Stimulated activated CD8-positive, alpha-beta memory T cell treated with anti-CD3 and anti-CD28 coated beads, Interleukin-7, amount 100 ng/mL, for 48 hours (primary cell): ENCODE data around the gene NPRL2.
A peak's percentile ranks its signal among the peaks of the same experiment; 100 is the strongest.

ENCODE experiments used
- DNase-seq, 2 donors: peaks; one replicate each; pipeline ENCODE4 v3.0.0-alpha.2; 2020; ENCODE audit warnings: low read depth in 1 of 2; ENCODE audit errors: extremely low read depth in 1 of 2

NPRL2 gene

DNA sequence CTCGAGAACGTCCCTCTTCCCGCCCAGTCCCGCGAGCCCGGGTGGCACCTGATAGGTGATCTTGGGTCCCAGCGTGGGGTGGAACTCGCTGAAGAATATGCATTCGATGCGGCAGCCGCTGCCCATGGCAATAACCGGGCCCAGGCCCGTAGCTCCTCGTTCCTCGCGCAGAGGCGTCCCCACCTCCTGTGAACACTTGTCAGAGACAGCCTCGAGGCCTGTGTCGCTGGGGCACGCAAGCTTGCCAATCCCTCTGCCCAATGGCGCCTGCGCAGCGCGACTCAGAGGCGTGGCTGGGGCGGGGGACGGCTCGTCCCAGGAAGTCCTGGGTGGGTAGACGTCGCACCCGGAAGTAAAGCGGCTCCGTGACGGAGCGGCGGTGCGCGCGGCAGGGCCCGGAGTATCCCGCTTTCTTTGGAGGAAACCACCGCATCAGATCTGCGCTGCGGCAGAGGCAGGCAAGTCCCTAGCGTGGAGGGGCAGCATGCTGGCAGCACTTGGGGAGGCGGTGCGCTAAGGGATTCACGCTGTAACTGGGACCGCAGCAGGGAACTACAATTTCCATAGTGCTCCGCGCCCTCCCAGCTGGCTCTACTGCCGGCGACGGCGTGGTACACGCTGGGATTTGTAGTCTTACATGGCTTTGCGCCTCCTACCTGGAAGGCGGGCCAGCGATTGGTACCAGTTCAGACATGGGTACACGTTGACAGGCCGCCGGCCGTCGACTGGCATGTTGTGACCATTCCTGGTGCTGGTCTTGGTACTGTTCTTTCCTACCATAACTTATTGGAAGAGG, at the start of gene NPRL2, which contains the start of gene CYB561D2:
NPRL2 (minus strand) TSS at position 249 of the 796 bp plus-strand sequence; CDS start at position 126, 123 bp downstream.
CYB561D2 (plus strand) TSS at position 336 of the 796 bp plus-strand sequence. CDS start 572 bp downstream, outside the sequence.
- DNase-seq = peak; percentile 99

DNA sequence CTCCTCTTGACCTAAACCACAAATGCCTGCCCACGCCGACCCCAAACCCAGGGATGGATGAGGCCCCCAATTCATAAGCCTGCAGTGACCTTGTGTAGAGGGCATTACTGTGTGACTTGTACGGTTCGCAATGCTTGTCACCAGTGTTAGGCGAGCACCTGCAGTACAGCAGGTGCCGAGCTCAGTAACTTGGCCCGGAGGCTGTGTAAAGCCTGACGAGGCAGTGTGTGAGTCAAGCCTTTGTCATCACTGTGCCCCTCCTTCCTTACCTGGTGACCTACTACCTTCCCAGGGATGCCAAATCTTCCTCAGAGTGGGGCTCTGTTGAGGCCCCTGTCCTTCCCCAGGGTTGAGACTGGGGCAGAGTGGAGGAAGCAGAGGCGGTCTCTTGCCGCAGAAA, 45.9 kb upstream of the NPRL2 start:
- DNase-seq = no peak

DNA sequence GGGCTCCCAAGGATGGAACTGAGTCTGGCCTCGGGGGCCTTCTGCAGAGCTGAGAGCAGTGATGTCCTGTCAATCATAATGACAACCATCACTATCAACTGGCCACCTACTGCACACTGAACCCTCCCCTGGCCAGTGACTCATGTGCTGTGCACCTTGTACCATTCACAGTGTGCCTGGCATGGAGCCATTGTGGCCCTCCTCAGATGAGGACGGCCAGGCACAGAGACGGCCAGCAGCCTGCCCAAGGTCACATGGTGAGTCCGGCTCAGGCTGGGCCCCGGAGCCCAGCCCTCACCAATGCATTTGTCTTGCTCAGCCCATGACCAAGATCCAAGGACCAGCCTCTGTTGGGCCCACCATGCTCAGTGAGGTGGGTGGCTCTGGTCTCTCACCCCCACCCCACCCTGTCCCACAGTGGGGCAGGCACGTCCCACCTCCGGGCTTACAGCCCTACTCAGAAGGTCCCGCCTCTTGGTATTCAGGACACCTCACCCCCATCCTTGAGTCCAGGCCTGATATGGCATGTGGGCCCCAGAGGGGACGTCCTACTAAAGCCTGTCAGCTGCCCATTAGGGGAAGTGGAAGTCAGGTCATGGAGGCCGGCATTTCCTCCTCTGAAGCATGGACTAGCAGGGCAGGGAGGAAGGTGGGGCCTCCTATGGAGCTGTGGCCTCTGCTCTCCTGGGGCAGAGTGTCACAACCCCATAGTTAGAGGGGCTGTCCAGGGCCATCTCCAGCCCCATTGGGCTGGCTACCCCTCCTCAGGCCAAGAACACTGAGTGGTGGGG, 44.7 kb upstream of the NPRL2 start:
- DNase-seq = no peak

DNA sequence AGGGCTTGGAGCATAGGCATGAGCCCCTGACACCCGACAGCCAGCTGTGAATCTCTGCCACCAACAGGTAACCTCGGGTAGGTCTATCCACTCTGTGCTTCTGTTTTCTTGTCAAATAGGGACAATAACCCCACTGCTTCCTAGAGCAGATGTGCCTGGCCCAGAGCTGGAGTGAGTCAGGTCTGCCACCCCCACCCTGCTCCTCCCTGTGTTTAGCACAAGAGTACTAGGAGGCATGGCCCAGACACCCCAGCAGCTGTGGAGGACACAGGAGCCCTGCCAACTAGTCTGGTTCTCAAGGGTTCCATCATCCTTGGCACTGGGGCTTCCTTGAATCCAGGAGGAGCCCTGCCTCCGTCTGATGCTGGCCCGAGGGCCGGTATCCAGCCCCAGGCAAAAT, 42.5 kb upstream of the NPRL2 start:
- no peak for DNase-seq

DNA sequence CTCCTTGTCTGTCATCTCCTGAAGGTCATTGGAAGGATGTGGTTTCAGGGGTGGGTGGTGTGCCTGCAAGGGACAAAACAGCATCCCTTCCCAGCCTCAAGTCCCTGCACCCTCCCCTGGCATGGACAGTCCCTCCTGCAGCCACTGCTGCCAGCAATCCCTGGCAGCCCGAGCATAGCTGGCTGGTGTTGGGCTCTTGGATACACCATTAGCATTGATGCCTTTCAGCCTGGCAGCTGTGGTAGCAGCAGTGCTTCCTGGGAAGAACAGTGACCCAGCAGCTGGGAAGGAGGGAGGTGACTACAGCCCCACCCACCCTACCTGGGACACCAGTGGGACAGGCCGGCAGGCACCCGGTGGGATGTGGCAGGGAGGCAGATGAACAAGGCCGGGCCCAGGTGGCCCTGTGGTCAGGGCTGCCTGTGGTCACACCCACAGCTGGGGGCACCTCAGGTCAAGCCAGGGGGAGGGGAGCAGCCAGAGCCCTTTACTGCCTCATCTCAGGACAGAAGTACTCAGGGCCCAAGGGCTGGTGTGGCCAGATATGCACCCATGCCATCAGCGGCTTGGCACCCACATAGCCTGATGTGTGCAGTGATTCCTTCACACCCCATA, 41.6 kb upstream of the NPRL2 start:
- no peak for DNase-seq

DNA sequence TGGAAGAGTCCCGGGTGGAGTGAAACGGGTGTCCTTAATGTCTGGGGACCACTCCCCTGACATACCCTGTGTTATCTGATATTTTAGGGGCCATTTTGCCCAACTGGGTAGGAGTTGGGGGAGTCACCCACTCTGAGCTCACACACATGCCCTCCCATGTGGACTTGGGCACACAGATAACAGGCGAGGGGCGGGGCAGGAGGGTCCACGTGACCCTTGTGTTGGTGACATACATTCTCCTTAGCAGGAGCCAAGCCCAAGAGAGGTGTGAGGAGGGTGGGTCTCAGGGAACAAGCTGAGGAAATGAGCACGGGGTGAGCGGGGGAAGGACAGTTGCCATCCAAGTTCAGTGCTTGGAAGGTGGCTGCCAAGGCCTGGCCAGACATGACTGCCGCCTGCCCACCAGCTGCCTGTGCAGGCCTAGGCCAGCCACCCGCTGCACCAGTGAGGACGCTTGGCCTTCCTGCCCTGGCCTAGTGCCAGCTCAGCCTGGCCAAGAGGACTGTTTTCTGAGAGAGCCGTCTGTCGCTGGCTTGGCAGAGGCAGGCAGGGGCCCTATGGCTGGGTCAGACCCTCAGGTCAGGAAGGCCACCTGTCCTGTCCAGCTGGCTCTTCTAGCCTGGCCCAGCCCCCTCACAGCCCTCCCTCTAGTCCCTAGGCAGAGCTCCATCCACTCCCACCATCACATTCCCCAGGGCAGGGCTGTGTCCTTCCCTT, 40.1 kb upstream of the NPRL2 start:
- DNase-seq = no peak

GRCh38 chr3:50389414-50389767, 38.8 kb upstream of the NPRL2 start:
- DNase-seq = no peak

DNA sequence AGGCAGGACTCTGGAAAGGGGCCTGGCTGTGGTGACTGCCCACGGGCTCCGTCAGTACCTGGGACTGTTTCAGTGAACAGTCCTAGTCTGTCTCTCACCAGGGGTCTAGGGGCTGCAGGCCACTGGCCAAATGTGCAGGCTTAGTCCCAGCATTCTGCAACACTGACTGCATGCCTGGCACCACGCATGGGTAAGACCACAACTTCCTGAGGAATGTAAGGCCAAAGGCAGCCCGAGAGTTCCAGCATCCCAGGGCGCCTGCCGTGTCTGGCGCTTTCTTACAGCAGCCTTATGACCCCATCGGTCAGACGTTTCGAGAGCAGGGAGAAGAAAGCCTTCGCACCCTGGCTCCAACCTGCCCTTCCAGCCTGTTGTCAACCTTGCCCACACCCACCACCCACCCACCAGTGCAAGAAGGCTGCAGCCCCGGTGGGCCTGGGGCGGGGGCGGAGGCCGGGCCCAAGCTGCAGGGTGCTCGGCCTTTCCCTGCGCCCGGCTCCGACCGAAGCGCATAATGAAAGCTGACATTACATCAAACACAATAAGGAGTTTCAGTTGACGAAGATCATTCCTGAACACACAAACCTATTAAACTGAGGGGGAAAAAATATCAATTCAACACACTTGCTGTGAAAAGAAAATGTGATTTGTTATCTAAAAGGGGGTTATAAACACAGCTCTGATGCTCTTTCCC, 38.3 kb upstream of the NPRL2 start:
- DNase-seq = no peak

DNA sequence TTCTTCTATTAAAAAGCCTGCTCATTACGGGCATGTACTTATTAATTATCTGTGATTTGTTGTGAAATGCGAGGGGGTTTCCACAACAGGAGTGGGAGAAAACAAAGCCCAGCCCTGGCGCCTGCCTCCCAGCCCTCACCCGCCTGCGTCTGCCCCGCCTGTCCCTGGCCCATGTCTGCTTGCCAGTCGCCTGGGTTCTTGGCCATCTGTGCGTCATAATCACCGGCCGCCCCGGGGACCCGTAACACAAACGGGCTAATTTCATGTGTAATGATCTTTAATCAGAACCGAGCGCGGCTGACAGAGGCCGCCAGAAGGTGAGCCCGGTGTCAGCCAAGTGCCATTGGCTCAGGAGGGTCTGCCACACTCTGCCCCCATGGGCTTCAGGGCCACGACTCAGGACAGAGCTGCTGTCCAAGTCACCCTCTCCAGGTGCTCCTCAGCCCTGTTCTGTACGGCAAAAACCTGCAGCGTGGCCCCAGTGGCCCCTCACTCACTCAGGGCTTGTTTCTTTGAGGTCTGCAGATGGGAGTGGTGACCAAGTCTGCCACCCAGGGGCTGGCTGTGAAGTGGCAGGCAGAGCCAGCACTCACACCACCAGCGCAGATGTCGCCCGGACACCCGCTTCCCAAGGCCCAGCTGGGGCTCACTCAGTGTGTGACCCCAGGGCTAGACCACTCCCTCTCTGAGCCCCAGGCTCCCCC, 37.6 kb upstream of the NPRL2 start:
- DNase-seq = no peak

- DNase-seq = no peak
Observed at GRCh38 chr3:50385754-50386153, 35.2 kb upstream of the NPRL2 start.

- no peak for DNase-seq
Observed at GRCh38 chr3:50383750-50384149, 33.2 kb upstream of the NPRL2 start.

DNA sequence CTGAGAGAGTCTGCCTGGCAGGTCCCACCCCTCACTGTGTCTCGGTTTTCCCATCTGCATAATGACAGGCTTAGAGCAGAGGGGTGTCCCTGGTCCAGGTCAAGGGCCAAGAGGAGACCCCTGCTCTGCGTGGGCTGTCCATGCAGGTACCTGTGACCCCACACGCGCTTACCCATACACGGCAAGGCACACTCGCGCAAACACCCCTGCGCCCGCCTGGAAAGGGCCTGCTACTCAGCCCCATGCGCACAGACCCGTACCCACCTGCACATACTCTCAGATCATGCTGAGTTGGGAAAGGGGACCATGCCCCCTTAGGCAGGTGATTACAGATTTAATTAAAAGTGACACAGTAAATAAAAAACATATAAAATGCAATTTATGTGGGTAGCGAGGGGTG, 32.1 kb upstream of the NPRL2 start:
- DNase-seq = no peak

- DNase-seq = no peak
Observed at GRCh38 chr3:50381383-50381782, 30.8 kb upstream of the NPRL2 start.

DNA sequence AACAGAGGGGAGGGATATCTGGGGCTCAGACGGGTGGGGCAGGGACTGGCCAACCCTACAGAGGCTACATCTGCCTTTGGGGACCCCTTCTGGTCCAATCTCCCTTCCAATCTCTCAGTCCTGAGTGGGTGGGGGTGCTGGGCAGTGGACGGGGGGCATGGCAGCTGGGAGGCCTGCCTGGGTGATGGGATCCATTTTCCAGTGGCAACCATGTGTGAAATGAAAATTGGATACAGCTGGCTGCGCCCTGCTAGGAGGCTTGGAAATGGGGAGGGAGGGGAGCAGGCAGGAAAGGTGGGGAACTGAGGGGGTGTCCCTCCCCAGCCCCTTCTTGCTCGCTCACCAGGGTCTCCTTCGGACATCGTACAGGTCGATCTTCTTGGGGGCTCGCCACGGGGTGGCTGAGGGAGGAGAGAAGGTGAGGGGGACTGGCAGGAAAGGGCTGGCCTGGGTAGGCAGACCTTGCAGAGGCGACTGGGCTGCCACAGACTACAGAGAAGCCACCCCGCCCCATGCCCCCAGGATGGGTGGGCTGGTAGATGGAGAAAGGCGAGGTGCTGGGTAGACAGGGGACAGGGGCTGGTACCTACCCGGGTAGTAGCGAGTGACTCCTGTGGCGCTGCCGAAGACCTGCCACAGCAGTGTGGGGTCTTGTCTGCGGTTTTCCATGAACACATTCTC, 30.0 kb upstream of the NPRL2 start:
- no peak for DNase-seq

DNA sequence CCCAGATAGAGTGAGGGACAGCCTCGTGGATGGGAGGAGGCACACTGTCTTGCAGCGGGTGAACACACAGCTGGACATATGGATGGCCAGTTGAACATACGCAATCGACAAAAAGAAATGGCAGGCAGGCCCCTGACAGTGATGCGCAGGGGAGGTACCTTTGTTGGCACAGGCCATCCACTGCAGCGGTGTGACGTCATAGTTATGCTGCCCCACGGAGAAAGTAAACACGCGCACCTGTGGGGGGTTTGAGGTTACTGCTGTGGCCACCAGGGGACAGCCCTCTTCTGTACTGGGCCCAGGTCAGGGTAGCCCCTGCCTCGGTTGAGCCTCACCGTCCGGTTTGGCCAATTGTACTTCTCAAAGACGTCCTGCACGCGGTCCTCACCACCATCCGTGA, 28.2 kb upstream of the NPRL2 start:
- DNase-seq = no peak

DNA sequence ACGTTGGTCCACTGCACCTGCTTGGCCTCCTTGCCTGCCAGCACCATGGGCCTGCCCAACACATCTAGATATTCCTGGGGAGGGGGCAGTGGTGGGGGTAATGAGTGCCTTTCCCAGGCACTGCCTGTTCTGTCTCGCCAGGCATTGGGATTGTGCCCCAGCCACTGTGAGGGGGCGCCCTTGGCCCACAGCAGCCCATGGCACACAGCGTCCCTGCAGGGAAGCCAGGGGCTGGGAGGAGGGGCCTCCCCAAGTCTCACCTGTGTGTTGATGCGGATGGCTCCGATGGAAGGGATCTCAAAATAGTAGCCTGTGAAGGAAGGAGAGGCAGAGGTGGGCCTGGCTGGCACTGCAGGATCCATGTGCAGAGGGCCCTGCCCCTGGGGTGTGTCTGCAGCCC, 27.4 kb upstream of the NPRL2 start:
- no peak for DNase-seq

- DNase-seq = no peak
Observed at GRCh38 chr3:50375258-50375931, 24.8 kb upstream of the NPRL2 start.

DNA sequence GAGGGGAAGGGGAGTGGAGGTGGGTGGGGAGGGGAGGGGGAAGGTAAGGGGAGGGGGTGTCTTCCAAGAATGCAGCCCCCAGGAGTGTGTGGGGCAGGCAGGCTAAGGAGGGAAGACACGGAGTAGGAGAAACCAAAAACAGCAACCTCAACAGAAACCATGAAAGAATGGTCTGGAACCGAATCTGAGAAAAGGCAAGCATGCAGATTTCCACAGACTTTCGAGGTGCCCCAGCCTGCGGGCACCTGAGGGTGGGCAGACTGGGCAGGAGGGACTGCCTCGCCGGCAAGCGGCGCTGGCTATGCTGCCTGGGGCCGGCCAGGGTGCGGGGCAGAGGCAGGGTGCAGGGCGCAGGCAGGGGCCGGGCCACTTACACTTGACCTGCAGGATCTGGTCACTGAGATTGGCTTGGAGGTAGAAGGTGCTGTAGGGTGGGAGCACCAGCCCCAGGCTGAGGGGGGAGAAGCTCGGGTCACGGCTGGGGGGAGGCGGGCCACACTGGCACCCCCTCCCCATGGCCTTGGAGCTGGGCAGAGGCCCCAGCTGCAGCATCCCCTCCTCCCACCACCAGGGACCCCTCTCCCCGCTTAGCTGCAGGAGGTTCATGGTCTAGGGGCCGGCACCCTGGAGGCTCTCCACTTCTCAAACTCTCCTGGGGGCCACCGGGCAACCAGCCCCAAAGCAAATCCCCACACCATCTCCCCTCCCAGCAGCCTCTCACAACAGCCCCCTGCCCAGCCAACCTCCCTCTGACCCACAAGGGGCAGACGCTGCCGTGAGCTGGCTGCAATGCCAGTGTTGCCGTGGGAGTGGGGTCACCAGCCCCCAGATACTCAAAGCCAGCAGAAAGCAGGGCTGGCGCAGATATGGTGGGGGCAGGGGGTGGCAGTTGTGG, 24.0 kb upstream of the NPRL2 start:
- no peak for DNase-seq
